Esophagus muscularis mucosa (tissue), 3 donors: ENCODE data around the gene DNAAF5.

Experiments
- POLR2A ChIP-seq: fragments of 450-650 bp; IDR thresholded peaks from one replicate; pipeline ENCODE4 v1.6.1; 2017; ENCODE audit warnings: antibody characterized with exemption, moderate library complexity, mild to moderate bottlenecking, low read depth
- TF ChIP-seq, protein P1 (sequence below), 3 experiments: fragments of 200-600 bp in 2 of 3; fragments of 450-650 bp in 1 of 3; sonication (generic) in 2 of 3; IDR thresholded peaks; one replicate each; pipeline ENCODE4 v1.5.1; 2017 to 2019; ENCODE audit warnings: antibody characterized with exemption in 3 of 3, mild to moderate bottlenecking in 2 of 3, moderate library complexity in 1 of 3

DNA sequence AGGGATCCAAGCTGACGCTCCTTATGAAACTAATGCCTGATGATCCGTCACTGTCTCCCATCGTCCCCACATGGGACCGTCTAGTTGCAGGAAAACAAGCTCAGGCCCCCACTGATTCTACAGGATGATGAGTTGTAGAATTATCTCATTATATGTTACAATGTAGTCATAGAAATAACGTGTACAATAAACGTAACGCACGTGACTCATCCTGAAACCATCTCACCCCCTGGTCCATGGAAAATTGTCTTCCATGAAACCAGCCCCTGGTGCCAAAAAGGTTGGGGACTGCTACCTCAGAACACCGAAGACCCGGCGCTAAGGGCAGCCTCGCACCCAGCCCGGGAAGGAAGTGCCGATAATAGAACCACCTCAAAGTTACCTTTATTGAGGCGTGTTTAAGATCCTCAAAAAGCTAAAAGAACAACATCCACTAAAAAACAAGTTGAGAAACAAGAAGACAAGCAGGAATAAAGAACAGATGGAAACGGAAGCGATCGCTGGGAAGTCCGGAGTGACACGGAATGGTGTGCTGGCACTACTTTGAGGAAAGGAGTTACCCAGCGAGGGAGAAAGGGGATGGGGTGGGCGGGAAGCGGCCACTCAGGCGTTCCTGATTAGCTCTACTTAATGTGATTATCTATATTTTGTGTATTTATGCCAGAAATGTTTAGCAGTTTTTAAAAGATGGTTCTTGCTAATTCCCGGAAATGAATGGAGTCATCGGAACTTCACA lies 50.7 kb downstream of the DNAAF5 start:
- TF ChIP-seq, protein P1, sequence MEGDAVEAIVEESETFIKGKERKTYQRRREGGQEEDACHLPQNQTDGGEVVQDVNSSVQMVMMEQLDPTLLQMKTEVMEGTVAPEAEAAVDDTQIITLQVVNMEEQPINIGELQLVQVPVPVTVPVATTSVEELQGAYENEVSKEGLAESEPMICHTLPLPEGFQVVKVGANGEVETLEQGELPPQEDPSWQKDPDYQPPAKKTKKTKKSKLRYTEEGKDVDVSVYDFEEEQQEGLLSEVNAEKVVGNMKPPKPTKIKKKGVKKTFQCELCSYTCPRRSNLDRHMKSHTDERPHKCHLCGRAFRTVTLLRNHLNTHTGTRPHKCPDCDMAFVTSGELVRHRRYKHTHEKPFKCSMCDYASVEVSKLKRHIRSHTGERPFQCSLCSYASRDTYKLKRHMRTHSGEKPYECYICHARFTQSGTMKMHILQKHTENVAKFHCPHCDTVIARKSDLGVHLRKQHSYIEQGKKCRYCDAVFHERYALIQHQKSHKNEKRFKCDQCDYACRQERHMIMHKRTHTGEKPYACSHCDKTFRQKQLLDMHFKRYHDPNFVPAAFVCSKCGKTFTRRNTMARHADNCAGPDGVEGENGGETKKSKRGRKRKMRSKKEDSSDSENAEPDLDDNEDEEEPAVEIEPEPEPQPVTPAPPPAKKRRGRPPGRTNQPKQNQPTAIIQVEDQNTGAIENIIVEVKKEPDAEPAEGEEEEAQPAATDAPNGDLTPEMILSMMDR (IDR thresholded peaks at IDR 0.05) = no peak
- TF ChIP-seq POLR2A = no peak
